Parathyroid adenoma (tissue), 2 donors: ENCODE results near the gene NLGN2.

Experiments
- H2AFZ ChIP-seq: fragments of 300-600 bp; sonication (generic); one replicate; pipeline ENCODE4 v1.7.0; 2017; ENCODE audit warnings: antibody characterized with exemption, mild to moderate bottlenecking
- H3K27ac ChIP-seq: fragments of 300-600 bp; sonication (generic); one replicate; pipeline ENCODE4 v1.7.0; 2017
- H3K27me3 ChIP-seq: fragments of 300-600 bp; sonication (generic); one replicate; pipeline ENCODE4 v1.7.0; 2017; ENCODE audit warnings: low read length; ENCODE audit not compliant: control insufficient read depth, insufficient read depth
- H3K36me3 ChIP-seq: fragments of 300-600 bp; sonication (generic); one replicate; pipeline ENCODE4 v1.7.0; 2017; ENCODE audit warnings: low read length; ENCODE audit not compliant: control insufficient read depth, insufficient read depth
- H3K4me1 ChIP-seq: fragments of 300-600 bp; sonication (generic); one replicate; pipeline ENCODE4 v1.7.0; 2017; ENCODE audit warnings: control low read depth
- H3K4me2 ChIP-seq: fragments of 300-600 bp; sonication (generic); one replicate; pipeline ENCODE4 v1.7.0; 2017; ENCODE audit warnings: low read length
- H3K4me3 ChIP-seq: fragments of 300-600 bp; sonication (generic); one replicate; pipeline ENCODE4 v1.7.0; 2017; ENCODE audit warnings: low read depth, low read length
- H3K79me2 ChIP-seq: fragments of 300-600 bp; sonication (generic); one replicate; pipeline ENCODE4 v1.7.0; 2017; ENCODE audit warnings: control low read depth
- H3K9ac ChIP-seq: fragments of 300-600 bp; sonication (generic); one replicate; pipeline ENCODE4 v1.7.0; 2017; ENCODE audit warnings: mild to moderate bottlenecking
- H3K9me3 ChIP-seq: fragments of 300-600 bp; sonication (generic); one replicate; pipeline ENCODE4 v1.7.0; 2017; ENCODE audit warnings: low read length; ENCODE audit not compliant: control insufficient read depth
- TF ChIP-seq, protein P1 (sequence below): fragments of 300-600 bp; sonication (generic); IDR thresholded peaks from one replicate; pipeline ENCODE4 v1.7.0; 2017; ENCODE audit warnings: antibody characterized with exemption, mild to moderate bottlenecking
- donor health status: primary hyperparathyroidism.

Gene NLGN2

DNA sequence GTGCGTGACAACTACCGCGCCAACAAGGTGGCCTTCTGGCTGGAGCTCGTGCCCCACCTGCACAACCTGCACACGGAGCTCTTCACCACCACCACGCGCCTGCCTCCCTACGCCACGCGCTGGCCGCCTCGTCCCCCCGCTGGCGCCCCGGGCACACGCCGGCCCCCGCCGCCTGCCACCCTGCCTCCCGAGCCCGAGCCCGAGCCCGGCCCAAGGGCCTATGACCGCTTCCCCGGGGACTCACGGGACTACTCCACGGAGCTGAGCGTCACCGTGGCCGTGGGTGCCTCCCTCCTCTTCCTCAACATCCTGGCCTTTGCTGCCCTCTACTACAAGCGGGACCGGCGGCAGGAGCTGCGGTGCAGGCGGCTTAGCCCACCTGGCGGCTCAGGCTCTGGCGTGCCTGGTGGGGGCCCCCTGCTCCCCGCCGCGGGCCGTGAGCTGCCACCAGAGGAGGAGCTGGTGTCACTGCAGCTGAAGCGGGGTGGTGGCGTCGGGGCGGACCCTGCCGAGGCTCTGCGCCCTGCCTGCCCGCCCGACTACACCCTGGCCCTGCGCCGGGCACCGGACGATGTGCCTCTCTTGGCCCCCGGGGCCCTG, 9.5 kb downstream of the NLGN2 start:
- no peak overlapping the region for H2AFZ ChIP-seq
- H3K27ac ChIP-seq: no peak overlapping the region
- no peaks in the 10 kb centered on the region for H3K27me3 ChIP-seq
- H3K4me2 ChIP-seq: no peak overlapping the region
- no peak overlapping the region for H3K4me3 ChIP-seq
- TF ChIP-seq, protein P1, sequence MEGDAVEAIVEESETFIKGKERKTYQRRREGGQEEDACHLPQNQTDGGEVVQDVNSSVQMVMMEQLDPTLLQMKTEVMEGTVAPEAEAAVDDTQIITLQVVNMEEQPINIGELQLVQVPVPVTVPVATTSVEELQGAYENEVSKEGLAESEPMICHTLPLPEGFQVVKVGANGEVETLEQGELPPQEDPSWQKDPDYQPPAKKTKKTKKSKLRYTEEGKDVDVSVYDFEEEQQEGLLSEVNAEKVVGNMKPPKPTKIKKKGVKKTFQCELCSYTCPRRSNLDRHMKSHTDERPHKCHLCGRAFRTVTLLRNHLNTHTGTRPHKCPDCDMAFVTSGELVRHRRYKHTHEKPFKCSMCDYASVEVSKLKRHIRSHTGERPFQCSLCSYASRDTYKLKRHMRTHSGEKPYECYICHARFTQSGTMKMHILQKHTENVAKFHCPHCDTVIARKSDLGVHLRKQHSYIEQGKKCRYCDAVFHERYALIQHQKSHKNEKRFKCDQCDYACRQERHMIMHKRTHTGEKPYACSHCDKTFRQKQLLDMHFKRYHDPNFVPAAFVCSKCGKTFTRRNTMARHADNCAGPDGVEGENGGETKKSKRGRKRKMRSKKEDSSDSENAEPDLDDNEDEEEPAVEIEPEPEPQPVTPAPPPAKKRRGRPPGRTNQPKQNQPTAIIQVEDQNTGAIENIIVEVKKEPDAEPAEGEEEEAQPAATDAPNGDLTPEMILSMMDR: no peak
- no peaks in the 10 kb centered on the region for H3K79me2 ChIP-seq
- no peak overlapping the region for H3K9ac ChIP-seq
- H3K9me3 ChIP-seq: no peaks in the 10 kb centered on the region
- H3K4me1 ChIP-seq: no peaks in the 10 kb centered on the region
- H3K36me3 ChIP-seq: no peaks in the 10 kb centered on the region

DNA sequence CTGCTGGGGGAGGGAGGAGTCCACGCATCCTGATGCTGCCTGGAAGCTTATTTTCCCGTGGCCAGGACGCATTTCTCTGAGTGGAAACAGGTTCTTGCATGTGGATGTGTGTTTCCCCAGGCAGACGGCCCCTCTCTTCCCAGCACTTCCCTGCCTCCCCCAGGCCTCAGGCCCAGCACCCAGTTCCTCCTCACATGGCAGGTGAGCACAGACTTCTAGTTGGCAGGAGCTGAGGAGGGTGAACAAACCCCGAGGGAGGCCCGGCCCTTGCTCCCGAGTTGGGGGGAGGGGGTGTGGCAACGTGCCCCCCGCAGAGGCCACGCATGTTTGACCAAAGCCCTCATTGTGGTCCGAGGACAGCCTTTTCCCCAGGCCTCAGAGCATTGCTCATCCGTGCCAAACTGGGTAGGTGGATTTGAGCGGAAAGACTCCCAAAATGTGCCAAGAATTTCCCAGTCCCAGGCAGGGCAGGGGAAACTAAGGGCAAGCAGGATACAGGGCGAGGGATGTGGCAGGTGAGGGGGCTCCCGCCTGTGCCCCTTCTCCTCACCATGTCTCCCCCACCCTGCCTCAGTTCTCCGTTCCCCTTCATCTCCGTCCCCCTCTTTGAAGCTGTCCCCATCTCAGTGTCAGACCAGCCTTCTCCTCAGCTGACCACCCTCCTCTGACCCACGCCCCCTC, 11.0 kb downstream of the NLGN2 start:
- TF ChIP-seq, protein P1: no peak
- Histone ChIP-seq H3K4me2 (no peak overlapping the region), H3K36me3 (no peaks in the 10 kb centered on the region), H3K4me3 (no peak overlapping the region), H3K27ac (no peak overlapping the region), H3K9me3 (no peaks in the 10 kb centered on the region), H3K79me2 (no peaks in the 10 kb centered on the region), H3K4me1 (no peaks in the 10 kb centered on the region), H3K27me3 (no peaks in the 10 kb centered on the region), H3K9ac (no peak overlapping the region), H2AFZ (no peak overlapping the region)

DNA sequence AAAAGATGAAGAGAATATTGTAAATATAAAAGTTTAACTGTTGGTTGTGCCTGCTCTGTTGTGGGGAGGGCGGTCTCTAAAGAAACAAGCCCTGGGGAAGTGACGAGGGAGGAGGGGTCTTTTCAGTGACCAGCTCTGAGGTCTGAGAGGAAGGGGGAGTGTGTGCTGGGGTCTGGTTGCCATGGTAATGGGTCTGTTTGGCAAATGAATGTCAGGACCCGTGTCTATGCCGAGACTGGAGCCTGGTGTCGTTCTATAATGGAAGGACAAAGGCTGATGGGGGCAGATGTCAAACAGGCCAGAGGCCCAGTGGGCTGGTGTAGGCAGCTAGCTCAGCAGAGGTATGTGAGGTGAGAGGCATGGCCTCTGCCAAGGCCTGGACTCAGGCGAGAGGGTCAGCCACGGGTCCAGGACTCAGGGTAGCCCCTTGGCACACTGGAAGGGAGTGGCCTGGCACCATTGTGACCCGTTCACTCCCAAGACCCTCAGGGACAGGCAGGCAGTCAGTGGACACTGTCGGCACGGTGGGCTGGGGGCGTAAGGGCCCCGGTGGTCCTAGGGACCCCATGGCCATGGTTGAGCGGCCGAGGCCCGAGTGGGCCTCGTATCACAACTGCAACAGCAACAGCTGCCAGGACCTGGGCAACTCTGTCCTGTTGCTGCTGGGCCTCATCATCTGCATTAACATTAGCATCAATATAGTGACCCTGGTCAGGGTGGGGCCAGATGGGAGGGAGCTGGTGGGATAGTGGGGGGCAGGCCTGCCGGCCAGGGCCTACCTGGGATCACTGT, 12.4 kb downstream of the NLGN2 start, which contains the start of gene SPEM1:
SPEM1 (plus strand) TSS at position 506 of the 792 bp plus-strand sequence; CDS start at position 567, 61 bp downstream.
- Histone ChIP-seq H3K9ac (no peak within 1 kb of the TSS), H3K27me3 (no peaks in the 10 kb centered on the region), H2AFZ (no peak within 1 kb of the TSS), H3K4me3 (no peak within 1 kb of the TSS), H3K4me2 (no peak within 1 kb of the TSS), H3K4me1 (no peaks in the 10 kb centered on the region), H3K27ac (no peak within 1 kb of the TSS), H3K36me3 (no peaks in the 10 kb centered on the region), H3K9me3 (no peaks in the 10 kb centered on the region), H3K79me2 (no peaks in the 10 kb centered on the region)
- TF ChIP-seq, protein P1: no peak

DNA sequence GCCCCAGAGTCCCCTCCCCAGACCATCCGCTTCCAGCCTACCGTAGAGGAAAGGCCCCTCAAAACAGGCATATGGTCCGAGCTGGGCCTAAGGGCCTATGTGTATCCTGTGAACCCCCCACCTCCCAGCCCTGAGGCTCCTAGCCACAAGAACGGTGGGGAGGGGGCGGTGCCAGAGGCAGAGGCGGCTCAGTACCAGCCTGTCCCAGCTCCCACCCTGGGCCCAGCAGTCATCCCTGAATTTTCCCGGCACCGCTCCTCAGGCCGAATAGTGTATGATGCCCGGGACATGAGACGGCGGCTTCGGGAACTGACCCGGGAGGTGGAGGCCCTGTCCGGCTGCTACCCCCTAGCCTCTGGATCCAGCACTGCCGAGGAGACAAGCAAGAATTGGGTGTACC, 13.5 kb downstream of the NLGN2 start:
- H3K79me2 ChIP-seq: no peaks in the 10 kb centered on the region
- no peak overlapping the region for H3K4me3 ChIP-seq
- no peak overlapping the region for H3K4me2 ChIP-seq
- no peaks in the 10 kb centered on the region for H3K4me1 ChIP-seq
- no peaks in the 10 kb centered on the region for H3K9me3 ChIP-seq
- H3K36me3 ChIP-seq: no peaks in the 10 kb centered on the region
- TF ChIP-seq, protein P1: no peak
- no peaks in the 10 kb centered on the region for H3K27me3 ChIP-seq
- no peak overlapping the region for H3K9ac ChIP-seq
- no peak overlapping the region for H3K27ac ChIP-seq
- H2AFZ ChIP-seq: no peak overlapping the region
